ENCODE results near the gene ACOT4. TPM values are rescaled to one million over a fixed set of nuclear protein-coding genes. Genes with fewer than 3 reads are reported as not detected.

ACOT4 gene
- total and polyA plus RNA-seq, 2 experiments from 2014 or later, result 1.0 to 1.6 TPM

DNA sequence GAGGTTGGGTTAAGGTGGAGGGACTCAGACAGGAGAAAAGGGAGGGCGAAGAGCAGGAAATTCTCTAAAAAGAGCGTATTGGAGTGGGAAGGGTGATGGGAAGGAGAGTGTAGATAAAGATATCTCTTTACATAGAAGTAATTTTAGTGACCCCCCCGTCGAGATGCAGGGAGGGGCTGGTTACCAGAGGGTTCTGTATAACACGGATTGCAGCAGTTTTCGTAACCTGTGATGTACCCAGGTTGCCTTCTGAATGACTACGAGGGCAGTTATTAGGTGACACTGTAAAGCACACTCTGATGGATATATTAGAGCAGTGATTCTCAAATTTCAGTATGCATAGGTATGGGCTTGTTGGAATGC is 53.6 kb downstream of the ACOT4 start:
- H3K4me3 Mint-ChIP-seq, result peak overlapping the region; percentile 95
- no peaks in the 10 kb centered on the region for H3K9me2 ChIP-seq (ENCODE audit: insufficient read depth)
- H3K27me3 ChIP-seq (ENCODE audit: insufficient read depth), result no peaks in the 10 kb centered on the region
- peak overlapping the region; percentile 81 for H3K4me3 ChIP-seq
- H3K4me2 ChIP-seq, result peak overlapping the region; percentile 92
- peaks cover 13% of the 10 kb centered on the region; the same call in 1 of the 2 replicates for H3K4me1 ChIP-seq (ENCODE audit: insufficient read depth)
- peaks cover 21% of the 10 kb centered on the region; the same call in 2 of the 3 replicates for H3K4me1 Mint-ChIP-seq
- H3K9me3 Mint-ChIP-seq, result no peaks in the 10 kb centered on the region; the same call in 1 of the 3 replicates
- H4K20me1 ChIP-seq (replicated peaks; ENCODE audit: insufficient read depth), result no peaks in the 10 kb centered on the region
- ATAC-seq (no peak), DNase-seq (ENCODE audit: low spot score) (no peak)
- H2AFZ ChIP-seq, result peak overlapping the region; percentile 96
- H3K36me3 Mint-ChIP-seq (ENCODE audit: low read depth), result no peaks in the 10 kb centered on the region
- H3K79me2 ChIP-seq (replicated peaks; ENCODE audit: insufficient read depth), result peaks cover 11% of the 10 kb centered on the region
- TF ChIP-seq EZH2 (IDR thresholded peaks at IDR 0.05; ENCODE audit: low read depth, unreplicated experiment), result no peak
- TF ChIP-seq NANOG (IDR thresholded peaks at IDR 0.05; ENCODE audit: borderline replicate concordance), result no peak
- no peak for TF ChIP-seq STAT1 (IDR thresholded peaks at IDR 0.05; ENCODE audit: unreplicated experiment)
- TF ChIP-seq, protein P1, sequence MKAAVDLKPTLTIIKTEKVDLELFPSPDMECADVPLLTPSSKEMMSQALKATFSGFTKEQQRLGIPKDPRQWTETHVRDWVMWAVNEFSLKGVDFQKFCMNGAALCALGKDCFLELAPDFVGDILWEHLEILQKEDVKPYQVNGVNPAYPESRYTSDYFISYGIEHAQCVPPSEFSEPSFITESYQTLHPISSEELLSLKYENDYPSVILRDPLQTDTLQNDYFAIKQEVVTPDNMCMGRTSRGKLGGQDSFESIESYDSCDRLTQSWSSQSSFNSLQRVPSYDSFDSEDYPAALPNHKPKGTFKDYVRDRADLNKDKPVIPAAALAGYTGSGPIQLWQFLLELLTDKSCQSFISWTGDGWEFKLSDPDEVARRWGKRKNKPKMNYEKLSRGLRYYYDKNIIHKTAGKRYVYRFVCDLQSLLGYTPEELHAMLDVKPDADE (IDR thresholded peaks at IDR 0.05), result no peak
- no peak for TF ChIP-seq CREB1 (CRISPR knock-in tag; IDR thresholded peaks at IDR 0.05; ENCODE audit: low read depth)
- no peak for TF ChIP-seq POLR2AphosphoS5 (IDR thresholded peaks at IDR 0.05; ENCODE audit: low read depth)
- TF ChIP-seq ZNF331 (CRISPR knock-in tag; IDR thresholded peaks at IDR 0.05; ENCODE audit: low read depth), result no peak
- TF ChIP-seq CTCF (conservative IDR thresholded peaks at IDR 0.05; ENCODE audit: low read depth in 2 of 2), result no peak
- TF ChIP-seq, protein P2, sequence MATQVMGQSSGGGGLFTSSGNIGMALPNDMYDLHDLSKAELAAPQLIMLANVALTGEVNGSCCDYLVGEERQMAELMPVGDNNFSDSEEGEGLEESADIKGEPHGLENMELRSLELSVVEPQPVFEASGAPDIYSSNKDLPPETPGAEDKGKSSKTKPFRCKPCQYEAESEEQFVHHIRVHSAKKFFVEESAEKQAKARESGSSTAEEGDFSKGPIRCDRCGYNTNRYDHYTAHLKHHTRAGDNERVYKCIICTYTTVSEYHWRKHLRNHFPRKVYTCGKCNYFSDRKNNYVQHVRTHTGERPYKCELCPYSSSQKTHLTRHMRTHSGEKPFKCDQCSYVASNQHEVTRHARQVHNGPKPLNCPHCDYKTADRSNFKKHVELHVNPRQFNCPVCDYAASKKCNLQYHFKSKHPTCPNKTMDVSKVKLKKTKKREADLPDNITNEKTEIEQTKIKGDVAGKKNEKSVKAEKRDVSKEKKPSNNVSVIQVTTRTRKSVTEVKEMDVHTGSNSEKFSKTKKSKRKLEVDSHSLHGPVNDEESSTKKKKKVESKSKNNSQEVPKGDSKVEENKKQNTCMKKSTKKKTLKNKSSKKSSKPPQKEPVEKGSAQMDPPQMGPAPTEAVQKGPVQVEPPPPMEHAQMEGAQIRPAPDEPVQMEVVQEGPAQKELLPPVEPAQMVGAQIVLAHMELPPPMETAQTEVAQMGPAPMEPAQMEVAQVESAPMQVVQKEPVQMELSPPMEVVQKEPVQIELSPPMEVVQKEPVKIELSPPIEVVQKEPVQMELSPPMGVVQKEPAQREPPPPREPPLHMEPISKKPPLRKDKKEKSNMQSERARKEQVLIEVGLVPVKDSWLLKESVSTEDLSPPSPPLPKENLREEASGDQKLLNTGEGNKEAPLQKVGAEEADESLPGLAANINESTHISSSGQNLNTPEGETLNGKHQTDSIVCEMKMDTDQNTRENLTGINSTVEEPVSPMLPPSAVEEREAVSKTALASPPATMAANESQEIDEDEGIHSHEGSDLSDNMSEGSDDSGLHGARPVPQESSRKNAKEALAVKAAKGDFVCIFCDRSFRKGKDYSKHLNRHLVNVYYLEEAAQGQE (IDR thresholded peaks at IDR 0.05; ENCODE audit: unreplicated experiment), result no peak
- no peak for TF ChIP-seq ZNF114 (CRISPR knock-in tag; IDR thresholded peaks at IDR 0.05)
- H3K27ac Mint-ChIP-seq, result peak overlapping the region; percentile 64
- peaks cover 5% of the 10 kb centered on the region for H3K27me3 Mint-ChIP-seq (ENCODE audit: insufficient read depth, low read depth, poor library complexity)
- no peaks in the 10 kb centered on the region for H3K36me3 ChIP-seq (ENCODE audit: insufficient read depth)
- no peaks in the 10 kb centered on the region; the same call in 1 of the 2 replicates for H3F3A ChIP-seq (replicated peaks; ENCODE audit: low read depth)
- H3K27ac ChIP-seq (ENCODE audit: low read depth), result no peak overlapping the region

Other genes starting within 250 kb of the ACOT4 start
- 34.3 and 36.7 TPM in 2 replicates for gene NUMB, start 133.3 kb upstream of the ACOT4 start, total RNA-seq (2014; rRNA removed; shearing (Covaris generic))
- gene NUMB, start 133.3 kb upstream of the ACOT4 start, polyA plus RNA-seq (2016; fragmentation: Nextera tagmentation; extraction: Ambion mirVana), result 30.2 and 32.1 TPM in 2 replicates
- gene RIOX1, start 100.9 kb upstream of the ACOT4 start, total RNA-seq (2014; rRNA removed; shearing (Covaris generic)), result 54.2 and 57.3 TPM in 2 replicates
- gene RIOX1, start 100.9 kb upstream of the ACOT4 start, polyA plus RNA-seq (2016; fragmentation: Nextera tagmentation; extraction: Ambion mirVana), result 21.2 and 24.6 TPM in 2 replicates
- gene ACOT1, start 54.7 kb upstream of the ACOT4 start, total RNA-seq (2014; rRNA removed; shearing (Covaris generic)), result 6.0 and 9.2 TPM in 2 replicates
- 3.7 and 5.1 TPM in 2 replicates for gene ACOT1, start 54.7 kb upstream of the ACOT4 start, polyA plus RNA-seq (2016; fragmentation: Nextera tagmentation; extraction: Ambion mirVana)
- 0.56 TPM in 1 of 2 replicates, not detected in the other for gene HEATR4, start 32.9 kb upstream of the ACOT4 start, total RNA-seq (2014; rRNA removed; shearing (Covaris generic))
- gene HEATR4, start 32.9 kb upstream of the ACOT4 start, polyA plus RNA-seq (2016; fragmentation: Nextera tagmentation; extraction: Ambion mirVana), result 1.6 and 1.7 TPM in 2 replicates
- gene ACOT2, start 22.7 kb upstream of the ACOT4 start, total RNA-seq (2014; rRNA removed; shearing (Covaris generic)), result 9.1 and 10.7 TPM in 2 replicates
- 9.6 and 9.8 TPM in 2 replicates for gene ACOT2, start 22.7 kb upstream of the ACOT4 start, polyA plus RNA-seq (2016; fragmentation: Nextera tagmentation; extraction: Ambion mirVana)
- 0.83 TPM in 1 of 2 replicates, not detected in the other for gene ACOT6, start 20.6 kb downstream of the ACOT4 start, total RNA-seq (2014; rRNA removed; shearing (Covaris generic))
- gene ACOT6, start 20.6 kb downstream of the ACOT4 start, polyA plus RNA-seq (2016; fragmentation: Nextera tagmentation; extraction: Ambion mirVana), result 0.24 and 0.44 TPM in 2 replicates
- gene DNAL1, start 53.1 kb downstream of the ACOT4 start, total RNA-seq (2014; rRNA removed; shearing (Covaris generic)), result 7.6 and 10.6 TPM in 2 replicates
- 23.6 and 29.3 TPM in 2 replicates for gene DNAL1, start 53.1 kb downstream of the ACOT4 start, polyA plus RNA-seq (2016; fragmentation: Nextera tagmentation; extraction: Ambion mirVana)
- gene PNMA1, start 122.5 kb downstream of the ACOT4 start, total RNA-seq (2014; rRNA removed; shearing (Covaris generic)), result 32.9 and 35.6 TPM in 2 replicates
- gene PNMA1, start 122.5 kb downstream of the ACOT4 start, polyA plus RNA-seq (2016; fragmentation: Nextera tagmentation; extraction: Ambion mirVana), result 18.2 and 19.6 TPM in 2 replicates

Data from GM23338 (cell line).